Prostate gland (tissue), 2 donors: ENCODE data around the gene IQGAP1.

Experiments used
- CTCF ChIP-seq, 4 experiments: fragments of 200-600 bp in 2 of 4; fragments of 450-650 bp in 2 of 4; sonication (generic) in 2 of 4; IDR thresholded peaks; 1 replicate in 3 of 4; 2 replicates in 1 of 4; pipeline ENCODE4 v1.5.1; 2016 to 2019; ENCODE audit warnings: antibody characterized with exemption in 4 of 4, mild to moderate bottlenecking in 2 of 4, moderate library complexity in 2 of 4
- POLR2A ChIP-seq: fragments of 450-650 bp; IDR thresholded peaks from one replicate; pipeline ENCODE4 v1.6.1; 2016; ENCODE audit warnings: antibody characterized with exemption, mild to moderate bottlenecking
- POLR2AphosphoS5 ChIP-seq: sonication (generic); formaldehyde crosslinking; IDR thresholded peaks from one replicate; pipeline ENCODE4 v1.6.1; 2017; ENCODE audit warnings: antibody characterized with exemption

- no peak for TF ChIP-seq CTCF (IDR thresholded peaks at IDR 0.05)
- TF ChIP-seq POLR2A: no peak
- peak; percentile 37 for TF ChIP-seq POLR2AphosphoS5
Measured at GRCh38 chr15:90497912-90498311, 109.9 kb downstream of the IQGAP1 start.
